GM20431 (cell line): ENCODE data around the gene ETS1.
"Not testable (repeated sequence)": the region's sequence is repeated elsewhere in the genome, so short reads cannot be mapped to it uniquely, and the experiment has no call there.

Source experiments
- in situ Hi-C: fragments of 300-500 bp; cut with MseI, MboI; formaldehyde crosslinking; loops from one replicate; pipeline ENCODE4 v1.15.0; 2020; ENCODE audit warnings: low sequenced_read_pairs; ENCODE audit not compliant: unreplicated experiment

The ETS1 gene

DNA sequence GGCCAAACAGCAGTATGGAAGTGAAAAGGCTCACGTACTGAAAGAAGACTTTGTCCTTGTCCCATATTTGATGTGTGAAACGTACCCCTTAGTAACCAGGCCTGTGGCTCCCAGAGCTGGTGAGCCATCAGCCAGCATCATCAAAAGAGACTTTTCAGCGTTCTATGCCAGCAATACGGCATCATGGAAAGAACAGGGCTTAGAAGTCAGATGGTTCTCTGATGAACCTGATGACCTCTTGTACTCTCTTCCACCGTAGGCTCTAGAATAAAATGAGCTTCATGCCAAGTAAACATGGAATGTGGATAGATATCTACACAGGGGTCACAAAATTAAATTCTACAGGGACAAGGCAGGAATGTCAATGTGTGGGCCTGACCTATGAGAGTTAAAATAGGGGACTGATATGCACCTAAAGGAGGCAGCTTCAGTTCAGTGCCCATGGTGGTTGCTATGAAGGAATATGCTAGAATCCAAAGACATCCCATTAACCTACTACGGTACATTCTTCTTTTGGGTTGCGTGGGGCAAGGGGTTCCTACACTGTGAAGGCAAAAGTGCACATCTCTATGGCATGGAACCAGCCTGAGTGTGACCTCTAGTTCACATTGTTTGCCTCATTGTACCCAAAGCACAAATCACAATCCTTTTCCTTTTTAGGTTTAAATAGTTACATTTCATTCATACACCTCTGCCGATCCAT lies 130.6 kb downstream of the ETS1 start:
- in situ Hi-C loops, result no loop called here

DNA sequence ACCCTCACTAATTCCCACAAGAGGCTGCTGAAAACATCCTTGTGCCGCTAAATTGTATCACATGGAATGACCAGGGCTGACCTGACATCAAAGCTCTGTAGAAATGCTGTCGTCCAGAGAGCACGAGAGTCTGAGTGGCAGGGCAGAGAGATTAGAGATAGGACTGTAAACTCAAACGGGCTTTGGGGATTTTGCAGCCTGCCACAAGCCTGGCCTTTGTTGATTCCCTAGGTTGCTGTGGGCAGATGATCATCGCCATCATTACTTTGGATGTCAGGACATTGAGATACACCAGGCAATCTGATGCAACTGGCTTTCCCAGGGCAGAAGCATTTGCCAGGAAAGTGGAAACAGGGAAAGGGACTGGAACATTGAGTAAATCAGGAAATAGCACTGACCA lies 131.6 kb downstream of the ETS1 start:
- in situ Hi-C loops, result no loop called here

DNA sequence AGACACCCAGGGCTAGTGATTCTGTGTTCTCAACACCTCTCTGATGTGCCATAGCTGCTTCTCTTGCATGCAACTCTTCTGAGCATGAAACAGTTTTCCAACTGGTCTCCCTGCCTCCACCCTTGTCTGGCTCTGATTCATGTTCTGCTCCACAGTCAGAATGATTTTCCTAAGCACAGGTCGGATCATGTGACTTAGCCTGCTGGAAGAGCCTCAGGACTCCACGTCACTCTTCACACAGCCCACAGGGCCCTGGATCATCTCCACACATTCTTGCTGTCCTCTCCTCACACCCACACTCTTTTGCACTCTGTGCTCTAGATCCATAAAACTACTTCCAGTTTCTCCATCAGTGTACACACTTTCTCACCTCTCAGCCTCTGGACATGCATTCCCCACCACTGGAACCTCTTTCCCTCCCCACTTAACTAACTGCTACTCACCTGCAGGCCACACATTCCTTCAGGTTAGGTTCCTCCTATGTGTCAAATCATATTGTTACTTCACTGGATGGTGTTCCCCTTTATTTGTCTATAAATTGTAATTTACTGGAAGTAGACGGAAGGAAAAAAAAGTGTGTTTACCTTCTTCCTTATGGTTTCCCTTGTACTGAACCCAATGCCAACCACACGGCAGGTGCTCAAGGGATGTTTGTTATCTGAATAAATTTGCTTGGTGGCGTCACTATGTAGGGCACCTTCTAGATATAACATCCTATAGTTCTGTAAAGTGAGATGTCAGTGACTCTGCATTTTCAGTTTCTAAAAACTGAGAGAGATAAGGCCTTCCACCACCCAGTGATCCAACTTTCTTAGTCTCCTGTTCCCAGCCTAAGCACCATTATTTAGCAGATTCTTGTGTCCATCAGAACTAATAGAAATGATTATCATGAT lies 133.7 kb downstream of the ETS1 start:
- in situ Hi-C loops, result no loop called here

DNA sequence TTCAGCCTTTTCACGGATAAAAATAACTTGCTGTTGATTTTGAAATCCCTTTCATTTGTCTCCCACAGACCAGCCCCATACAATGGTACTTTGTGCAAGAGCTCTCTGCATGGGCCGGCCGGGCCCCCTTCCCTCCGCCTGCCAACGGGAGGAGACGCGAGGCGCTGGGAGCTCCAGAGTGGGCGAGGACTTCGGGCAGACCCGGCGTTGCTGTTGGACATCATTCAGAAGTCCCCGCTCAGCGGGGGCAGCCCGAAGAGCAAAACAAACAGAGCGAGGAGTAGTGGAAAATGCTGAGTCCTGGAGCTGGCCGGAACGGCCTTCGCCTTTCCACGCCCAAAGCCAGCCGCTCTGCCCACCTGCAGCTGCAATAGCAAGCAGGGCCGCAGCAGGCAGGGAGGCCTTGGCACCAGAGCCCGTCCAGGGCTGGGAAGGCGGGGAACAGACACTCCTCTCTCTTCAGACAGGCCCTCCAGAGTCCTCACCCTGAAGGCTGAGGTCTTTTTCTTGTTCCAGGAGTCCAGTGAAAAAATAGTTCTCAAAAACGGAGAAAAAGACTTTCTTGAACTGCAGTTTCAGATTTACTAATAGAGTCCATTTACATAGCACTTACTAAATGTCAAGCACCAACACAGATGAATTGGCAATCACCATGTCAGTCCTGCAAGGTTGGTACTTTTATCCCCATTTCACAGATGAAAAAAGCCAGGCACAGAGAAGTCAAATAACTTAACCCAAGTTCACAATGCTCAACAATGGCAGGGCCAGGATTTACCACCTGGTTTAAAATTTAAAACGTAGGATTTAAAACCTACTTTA lies 135.5 kb downstream of the ETS1 start:
- in situ Hi-C loops, result no loop called here

DNA sequence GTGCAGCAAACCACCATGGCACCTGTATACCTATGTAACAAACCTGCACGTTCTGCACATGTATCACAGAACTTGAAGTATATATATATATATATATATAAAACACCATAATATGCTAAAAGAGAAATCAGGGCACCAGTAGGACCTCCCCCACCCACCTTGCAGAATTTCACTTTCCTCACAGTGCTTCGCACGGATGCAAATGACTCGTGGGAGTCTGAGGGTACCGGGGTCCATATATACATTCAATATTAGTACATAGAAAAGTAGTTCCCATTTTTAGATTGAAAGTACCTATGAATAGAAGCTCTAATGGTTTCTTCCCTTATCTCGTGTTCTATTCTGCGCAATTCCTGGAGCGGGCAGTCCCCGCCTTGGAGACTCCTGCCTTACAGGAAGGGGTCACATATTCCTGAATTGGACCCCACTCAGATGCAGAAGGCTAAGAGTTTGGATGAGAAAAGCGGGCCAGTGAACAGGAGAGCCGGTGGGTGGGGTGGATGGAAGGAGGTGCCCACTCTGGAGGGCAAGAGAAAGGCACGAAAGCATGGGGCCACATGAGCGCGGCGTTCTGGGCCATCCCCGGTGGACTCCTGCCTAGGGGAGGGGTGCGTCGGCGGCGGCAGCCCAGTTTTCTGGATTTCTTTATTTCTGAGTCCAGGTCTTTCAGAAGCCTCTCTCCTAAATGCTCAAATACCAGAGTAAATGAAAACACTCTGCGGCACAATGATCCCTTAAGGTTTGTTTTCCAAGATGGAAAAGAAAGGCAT lies 136.3 kb downstream of the ETS1 start:
- in situ Hi-C loops, result no loop called here

DNA sequence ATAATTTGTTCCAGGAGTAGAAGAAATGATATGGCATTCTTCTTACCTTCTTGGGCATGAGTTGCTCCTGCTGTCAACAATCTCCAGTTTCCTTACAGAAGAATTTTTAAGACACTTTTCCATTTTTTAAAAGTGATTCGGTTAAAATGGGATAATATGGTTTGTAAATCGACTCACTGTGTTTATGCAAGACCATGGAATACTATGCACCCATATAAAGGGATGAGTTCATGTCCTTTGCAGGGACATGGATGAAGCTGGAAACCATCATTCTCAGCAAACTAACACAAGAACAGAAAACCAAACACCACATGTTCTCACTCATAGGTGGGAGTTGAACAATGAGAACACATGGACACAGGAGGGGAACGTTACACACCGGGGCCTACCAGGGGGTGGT lies 136.9 kb downstream of the ETS1 start:
- in situ Hi-C loops, result not testable (repeated sequence)

DNA sequence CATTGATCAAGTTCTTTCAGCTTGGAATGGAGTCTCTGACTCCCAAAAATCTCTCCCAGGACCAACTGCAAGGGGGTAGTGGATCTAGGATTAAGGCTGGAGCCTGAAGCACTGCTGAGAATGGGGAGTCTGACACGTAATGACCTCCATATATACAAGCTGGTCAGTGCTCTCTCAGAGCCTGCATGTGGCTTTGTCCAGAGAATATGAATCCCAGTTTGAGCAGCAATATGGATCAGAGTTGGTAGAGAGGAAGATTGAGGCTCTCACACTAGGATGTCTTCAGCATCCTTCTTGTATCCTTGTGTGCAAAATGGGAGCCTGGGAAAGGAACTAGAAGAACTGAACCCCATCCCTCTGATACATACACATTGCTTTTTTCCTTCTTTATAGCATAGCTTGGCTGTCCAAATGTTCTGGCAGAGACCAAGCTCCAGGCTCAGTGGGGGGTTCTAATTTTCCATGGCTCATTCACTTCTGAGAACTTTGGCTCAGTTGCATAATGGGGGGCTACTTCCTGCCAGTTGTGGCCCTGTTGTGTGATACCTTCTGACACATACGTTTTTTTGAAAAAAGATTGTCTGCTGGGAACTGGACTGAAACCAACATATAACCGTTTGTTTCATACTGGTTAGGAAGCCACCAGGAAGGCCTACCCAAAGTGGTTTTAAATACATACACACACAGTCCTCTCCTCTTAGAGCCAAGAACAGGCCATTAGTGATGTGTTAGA lies 138.2 kb downstream of the ETS1 start:
- in situ Hi-C loops, result no loop called here

DNA sequence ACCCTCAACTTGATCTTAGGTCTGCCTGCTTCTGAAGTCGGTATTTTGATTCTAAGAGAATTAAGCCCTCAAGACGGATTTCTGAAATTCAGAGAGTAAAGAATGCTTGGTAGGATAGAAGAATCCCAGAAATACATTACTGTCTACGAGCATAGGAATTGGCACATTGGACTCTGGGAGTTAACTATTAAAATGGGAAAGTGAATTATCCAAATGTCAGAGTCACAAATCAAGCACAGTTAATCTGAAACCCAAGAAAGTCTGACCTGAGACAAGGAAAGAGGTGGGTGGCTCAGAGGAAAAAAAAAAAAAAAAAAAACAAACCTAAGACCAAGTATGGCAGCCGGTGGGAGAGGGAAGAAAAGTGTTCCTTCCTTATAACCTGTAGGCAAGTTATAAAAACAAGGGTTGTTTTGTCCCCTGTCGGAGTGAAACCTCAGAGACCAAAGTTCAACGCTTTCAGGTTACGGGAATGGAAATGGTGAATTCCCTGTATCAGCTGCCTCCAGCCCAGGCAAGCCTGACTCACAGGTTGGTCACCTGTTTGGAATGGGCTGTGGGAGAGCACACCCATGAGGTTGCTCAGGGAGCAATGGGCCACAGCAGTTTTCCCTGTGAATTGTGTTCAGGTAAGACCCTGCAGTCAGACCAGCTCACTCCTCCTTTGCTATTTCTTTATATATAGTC lies 139.0 kb downstream of the ETS1 start:
- in situ Hi-C loops, result no loop called here

DNA sequence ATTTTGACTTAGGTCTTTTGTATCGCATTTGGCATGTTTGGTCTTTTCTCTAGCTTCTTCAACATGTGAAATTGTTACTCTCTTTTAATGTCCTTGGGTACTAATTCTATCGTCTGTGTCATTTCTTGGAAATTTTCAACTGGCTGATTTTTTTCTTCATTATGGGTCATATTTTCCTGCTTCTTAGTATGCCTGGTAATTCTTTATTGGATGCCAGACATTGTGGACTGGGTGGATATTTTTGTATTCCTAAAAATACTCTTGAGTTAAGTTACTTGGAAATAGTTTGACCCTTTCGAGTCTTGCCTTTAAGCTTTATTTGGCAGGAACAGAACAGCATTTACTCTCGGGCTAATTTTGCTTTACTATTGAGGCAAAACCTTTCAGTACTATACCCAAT lies 140.1 kb downstream of the ETS1 start:
- in situ Hi-C loops, result no loop called here

DNA sequence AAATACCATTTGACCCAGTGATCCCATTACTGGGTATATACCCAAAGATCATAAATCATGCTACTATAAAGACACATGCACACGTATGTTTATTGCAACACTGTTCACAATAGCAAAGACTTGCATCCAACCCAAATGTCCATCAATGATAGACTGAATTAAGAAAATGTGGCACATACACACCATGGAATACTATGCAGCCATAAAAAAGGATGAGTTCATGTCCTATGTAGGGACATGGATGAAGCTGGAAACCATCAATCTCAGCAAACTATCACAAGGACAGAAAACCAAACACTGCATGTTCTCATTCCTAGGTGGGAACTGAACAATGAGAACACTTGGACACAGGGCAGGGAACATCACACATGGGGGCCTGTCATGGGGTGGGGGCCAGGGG lies 141.4 kb downstream of the ETS1 start:
- in situ Hi-C loops, result not testable (repeated sequence)

DNA sequence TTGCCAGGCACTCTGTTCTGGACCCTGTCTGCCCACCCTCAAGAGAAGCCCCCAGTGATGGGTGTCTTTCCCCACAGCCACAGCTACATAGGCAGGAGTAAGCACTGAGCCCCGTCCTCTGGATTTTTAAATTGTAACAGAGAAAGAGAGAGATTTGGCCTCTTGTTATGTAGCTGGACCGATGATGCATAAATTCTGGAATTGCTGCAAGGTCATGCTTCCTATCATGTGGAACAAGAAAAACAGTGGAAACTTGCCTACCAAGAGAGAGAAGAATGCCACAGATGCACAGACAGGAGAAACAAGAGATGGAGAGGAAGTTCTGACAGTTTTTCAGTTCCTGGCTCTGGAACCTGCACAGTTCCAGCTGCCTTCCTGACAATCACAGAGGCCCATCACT lies 150.2 kb downstream of the ETS1 start:
- in situ Hi-C loops, result no loop called here

DNA sequence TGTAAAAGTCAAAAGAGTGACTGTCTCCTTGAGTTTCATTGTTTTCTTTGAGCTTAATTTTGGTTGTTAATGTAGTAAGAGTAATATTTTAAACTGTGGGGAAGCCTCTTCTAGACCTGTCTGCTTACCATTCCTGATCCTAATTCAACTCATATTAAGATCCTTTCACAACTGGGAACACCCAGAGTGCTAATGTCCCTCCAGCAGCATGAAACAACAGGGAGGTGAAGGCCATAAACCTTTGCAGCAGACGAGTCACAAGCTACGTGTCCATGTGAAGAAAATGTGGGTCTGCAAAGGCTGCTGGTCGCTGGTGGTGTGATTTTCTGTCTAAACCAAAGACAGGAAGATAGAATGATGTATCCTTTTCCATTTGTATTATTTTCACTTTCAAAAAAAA lies 152.5 kb downstream of the ETS1 start:
- in situ Hi-C loops, result no loop called here

DNA sequence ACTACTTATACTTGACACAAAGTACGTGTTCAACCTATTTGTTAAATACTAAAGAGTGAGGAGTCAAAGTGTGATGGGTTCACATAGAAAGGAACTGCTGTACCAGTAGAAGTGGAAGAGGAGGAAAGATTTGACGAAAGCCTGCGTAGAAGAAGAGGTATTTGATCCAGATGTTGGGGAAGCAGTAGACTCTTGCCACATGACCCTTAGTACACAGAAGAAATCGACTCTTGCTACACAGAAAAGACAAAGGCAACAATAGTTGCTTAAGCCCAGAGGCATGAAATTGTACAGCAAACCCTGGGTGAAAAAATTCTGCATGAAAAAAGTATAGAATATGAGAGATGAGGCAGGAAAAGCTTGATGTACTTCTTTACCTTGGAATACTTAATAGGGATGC lies 152.9 kb downstream of the ETS1 start:
- in situ Hi-C loops, result no loop called here

DNA sequence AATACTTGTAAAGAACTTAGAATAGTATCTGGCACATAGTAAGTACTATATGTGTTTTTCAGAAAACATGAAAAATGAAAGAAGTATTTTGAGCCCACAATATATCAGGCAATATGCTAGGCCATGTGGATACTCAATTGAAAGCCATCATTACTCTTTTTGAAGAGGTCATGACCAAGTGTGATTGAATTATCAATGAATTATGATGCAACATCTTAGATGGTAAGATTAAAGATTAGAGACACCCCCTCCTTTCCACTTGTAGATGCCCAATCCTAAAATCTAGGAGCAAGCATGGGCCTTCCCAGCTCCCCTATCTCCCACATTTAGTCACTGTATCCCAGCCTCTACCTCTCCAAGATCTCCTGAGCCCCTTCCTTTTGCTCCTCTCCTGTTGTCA lies 154.4 kb downstream of the ETS1 start:
- in situ Hi-C loops, result no loop called here

DNA sequence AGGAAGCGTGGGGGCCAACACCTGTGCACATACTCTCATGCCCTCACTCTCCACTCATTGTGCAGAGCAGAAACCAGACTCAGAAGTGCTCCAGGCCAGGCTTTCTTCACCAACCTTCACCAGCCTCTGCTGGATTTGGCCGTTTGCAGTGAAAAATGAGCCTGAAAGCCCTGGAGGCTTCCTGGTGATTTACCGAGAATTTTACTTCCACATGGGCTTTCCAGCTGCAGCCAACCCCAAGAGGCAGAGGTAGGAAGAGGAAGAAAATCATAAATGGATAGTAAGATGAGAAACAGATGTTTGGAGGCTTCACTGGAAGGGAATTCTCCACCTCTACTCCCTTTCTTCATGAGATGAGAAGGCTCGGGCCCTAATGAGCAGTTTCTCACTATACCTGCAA lies 155.4 kb downstream of the ETS1 start:
- in situ Hi-C loops, result no loop called here

DNA sequence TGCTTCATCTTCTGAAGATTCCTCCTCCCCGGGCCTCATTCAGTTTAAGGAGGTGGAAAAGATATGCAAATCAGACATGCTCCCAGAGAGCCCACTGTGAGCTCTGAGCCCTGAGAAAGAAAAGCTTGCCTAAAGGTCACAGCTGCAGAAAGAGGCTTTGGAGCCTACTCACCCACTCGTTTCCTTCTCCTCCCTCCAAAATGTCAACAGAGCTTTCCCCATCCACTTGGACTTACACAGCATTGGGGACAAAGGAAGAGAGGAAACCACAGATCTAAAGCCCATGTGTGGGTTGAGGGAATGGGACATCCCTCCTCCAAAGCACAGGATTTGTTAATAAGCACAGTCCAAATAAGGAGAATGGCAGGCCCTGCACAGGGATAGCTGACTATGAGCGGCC lies 158.4 kb downstream of the ETS1 start:
- in situ Hi-C loops, result no loop called here

DNA sequence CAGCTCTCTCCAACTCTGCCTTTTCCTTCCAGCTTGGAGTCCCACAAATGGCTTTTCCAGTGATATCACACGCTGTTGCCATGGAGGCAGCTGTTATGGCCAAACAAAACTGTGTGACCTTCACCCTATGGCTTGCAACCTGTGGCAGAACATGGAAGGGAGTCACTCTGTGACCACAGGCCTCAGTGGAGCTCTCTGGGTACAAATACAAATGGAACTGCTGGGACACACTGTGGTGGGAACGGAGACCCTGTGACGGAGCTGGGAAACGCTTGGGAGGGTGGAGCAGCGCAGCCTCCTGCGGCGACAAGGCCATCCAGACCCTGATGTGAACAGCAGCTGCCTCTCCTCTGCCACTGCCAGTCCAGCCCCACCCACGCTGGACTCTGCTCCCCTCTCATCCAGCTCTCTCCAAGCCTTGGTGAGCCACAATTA lies 162.5 kb downstream of the ETS1 start:
- in situ Hi-C loops, result no loop called here

DNA sequence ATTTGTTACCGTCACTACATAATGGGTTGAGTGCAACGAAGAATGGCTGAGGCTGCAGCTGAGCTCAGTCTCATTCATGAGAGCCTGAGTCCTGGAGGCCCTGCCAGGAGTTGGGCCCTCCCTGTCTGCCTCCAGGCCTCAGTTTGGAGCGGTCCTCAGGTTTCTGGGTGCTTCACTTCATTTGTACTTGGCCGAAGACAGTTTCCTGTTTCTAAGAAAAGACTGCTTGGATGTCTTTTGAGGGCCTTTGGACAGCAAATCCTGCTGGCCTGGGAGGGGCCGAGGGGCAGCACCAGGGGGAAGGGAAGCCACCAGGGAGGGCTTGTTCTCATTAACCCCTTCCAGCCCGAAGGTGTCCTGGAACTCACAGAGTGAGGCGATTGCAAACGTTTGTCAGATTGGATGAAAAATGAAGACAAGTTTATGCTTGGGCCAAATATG lies 163.1 kb downstream of the ETS1 start:
- in situ Hi-C loops, result no loop called here
